BLaER1 treated with 17β-estradiol and CSF1 and Interleukin-3, amounts not matched to agents 10 nM and 100 nM (cell line): ENCODE measurements around the gene FANK1.
"Not testable (repeated sequence)": the region's sequence is repeated elsewhere in the genome, so short reads cannot be mapped to it uniquely, and the experiment has no call there.

Experiments used
- H3K27ac ChIP-seq, 11 experiments: shearing (Covaris generic); formaldehyde crosslinking; 2 replicates each; pipeline ENCODE4 v1.8.1; 2022
- H3K27me3 ChIP-seq, 11 experiments: shearing (Covaris generic); formaldehyde crosslinking; 2 replicates each; pipeline ENCODE4 v1.8.1; 2022
- H3K36me3 ChIP-seq, 11 experiments: shearing (Covaris generic); formaldehyde crosslinking; 2 replicates each; pipeline ENCODE4 v1.8.1; 2022
- H3K4me1 ChIP-seq, 10 experiments: shearing (Covaris generic); formaldehyde crosslinking; 2 replicates each; pipeline ENCODE4 v1.8.1; 2022
- H3K4me2 ChIP-seq, 11 experiments: shearing (Covaris generic); formaldehyde crosslinking; 2 replicates each; pipeline ENCODE4 v1.8.1; 2022
- H3K4me3 ChIP-seq, 10 experiments: shearing (Covaris generic); formaldehyde crosslinking; 2 replicates each; pipeline ENCODE4 v1.8.1; 2022
- H3K9ac ChIP-seq, 11 experiments: shearing (Covaris generic); formaldehyde crosslinking; 2 replicates each; pipeline ENCODE4 v1.8.1; 2022
- H3K9me3 ChIP-seq, 11 experiments: shearing (Covaris generic); formaldehyde crosslinking; replicated peaks in 1 of 11; 2 replicates each; pipeline ENCODE4 v1.8.1; 2022
- H4K20me1 ChIP-seq, 11 experiments: shearing (Covaris generic); formaldehyde crosslinking; 2 replicates each; pipeline ENCODE4 v1.8.1; 2022
- Cebpa-rat ChIP-seq, 11 experiments: shearing (Covaris generic); IDR thresholded peaks; 2 replicates each; pipeline ENCODE4 v1.8.1; 2022

FANK1 gene

GRCh38 chr10:125961743-125962142, 65.4 kb downstream of the FANK1 start:
- no peak overlapping the region for H3K27ac ChIP-seq
- H3K9ac ChIP-seq: no peak overlapping the region
- H4K20me1 ChIP-seq: no peaks in the 10 kb centered on the region
- peaks cover 0 to 9% (median 0%) of the 10 kb centered on the region in 11 experiments; a peak in 4 of 22 replicates for H3K9me3 ChIP-seq
- H3K27me3 ChIP-seq: no peaks in the 10 kb centered on the region
- no peaks in the 10 kb centered on the region for H3K4me1 ChIP-seq
- no peak for TF ChIP-seq Cebpa-rat (IDR thresholded peaks at IDR 0.05)
- H3K36me3 ChIP-seq: no peaks in the 10 kb centered on the region
- H3K4me2 ChIP-seq: no peak overlapping the region
- no peak overlapping the region for H3K4me3 ChIP-seq

GRCh38 chr10:125962200-125962599, 65.8 kb downstream of the FANK1 start:
- Histone ChIP-seq H3K9ac (no peak overlapping the region), H3K9me3 (peaks cover 0 to 5% (median 0%) of the 10 kb centered on the region in 11 experiments; a peak in 1 of 22 replicates), H4K20me1 (no peaks in the 10 kb centered on the region), H3K36me3 (no peaks in the 10 kb centered on the region), H3K4me1 (no peaks in the 10 kb centered on the region), H3K27me3 (no peaks in the 10 kb centered on the region), H3K27ac (no peak overlapping the region), H3K4me2 (no peak overlapping the region), H3K4me3 (no peak overlapping the region)
- no peak for TF ChIP-seq Cebpa-rat (IDR thresholded peaks at IDR 0.05)

- no peak for TF ChIP-seq Cebpa-rat (IDR thresholded peaks at IDR 0.05)
- Histone ChIP-seq H3K27me3 (no peaks in the 10 kb centered on the region), H3K36me3 (no peaks in the 10 kb centered on the region), H3K9me3 (0 out of 22 replicates have a peak, but pooled peaks cover 0 to 4% (median 0%) of the 10 kb centered on the region in 11 experiments), H3K4me2 (no peak overlapping the region), H3K4me1 (no peaks in the 10 kb centered on the region), H3K9ac (no peak overlapping the region), H3K27ac (no peak overlapping the region), H3K4me3 (no peak overlapping the region), H4K20me1 (no peaks in the 10 kb centered on the region)
Observed at GRCh38 chr10:125964558-125964957, 68.2 kb downstream of the FANK1 start.

GRCh38 chr10:125967533-125967932, 71.2 kb downstream of the FANK1 start:
- no peak overlapping the region for H3K4me3 ChIP-seq
- H3K4me1 ChIP-seq: no peaks in the 10 kb centered on the region
- H3K9ac ChIP-seq: no peak overlapping the region
- TF ChIP-seq Cebpa-rat (IDR thresholded peaks at IDR 0.05): no peak
- H3K36me3 ChIP-seq: no peaks in the 10 kb centered on the region
- H3K27ac ChIP-seq: no peak overlapping the region
- no peaks in the 10 kb centered on the region for H3K27me3 ChIP-seq
- peaks cover 12 to 18% (median 15%) of the 10 kb centered on the region in 11 experiments; a peak in 20 of 22 replicates for H3K9me3 ChIP-seq
- H4K20me1 ChIP-seq: no peaks in the 10 kb centered on the region
- H3K4me2 ChIP-seq: no peak overlapping the region

- peaks cover 12 to 18% (median 15%) of the 10 kb centered on the region in 11 experiments; a peak in 20 of 22 replicates for H3K9me3 ChIP-seq
- H4K20me1 ChIP-seq, H3K27me3 ChIP-seq, H3K36me3 ChIP-seq, H3K4me2 ChIP-seq, H3K27ac ChIP-seq, H3K9ac ChIP-seq, H3K4me1 ChIP-seq, H3K4me3 ChIP-seq: not testable (repeated sequence)
Observed at GRCh38 chr10:125970077-125970630, 73.8 kb downstream of the FANK1 start.

GRCh38 chr10:125976960-125977605, 80.7 kb downstream of the FANK1 start:
- H3K4me3 ChIP-seq: no peak overlapping the region
- H3K4me1 ChIP-seq: no peaks in the 10 kb centered on the region; a peak in 1 of 20 replicates
- H3K36me3 ChIP-seq: no peaks in the 10 kb centered on the region
- H4K20me1 ChIP-seq: no peaks in the 10 kb centered on the region
- H3K27ac ChIP-seq: no peak overlapping the region
- TF ChIP-seq Cebpa-rat (IDR thresholded peaks at IDR 0.05): no peak
- H3K4me2 ChIP-seq: no peak overlapping the region
- H3K9me3 ChIP-seq: no peaks in the 10 kb centered on the region
- H3K27me3 ChIP-seq: no peaks in the 10 kb centered on the region
- H3K9ac ChIP-seq: no peak overlapping the region

- H3K4me3 ChIP-seq: no peak overlapping the region
- no peaks in the 10 kb centered on the region for H3K9me3 ChIP-seq
- no peaks in the 10 kb centered on the region for H3K27me3 ChIP-seq
- H3K27ac ChIP-seq: no peak overlapping the region
- TF ChIP-seq Cebpa-rat (IDR thresholded peaks at IDR 0.05): no peak
- H3K4me2 ChIP-seq: no peak overlapping the region
- H4K20me1 ChIP-seq: no peaks in the 10 kb centered on the region; a peak in 1 of 22 replicates
- H3K36me3 ChIP-seq: no peaks in the 10 kb centered on the region
- peaks cover 0 to 4% (median 0%) of the 10 kb centered on the region in 10 experiments; a peak in 1 of 20 replicates for H3K4me1 ChIP-seq
- H3K9ac ChIP-seq: no peak overlapping the region
Observed at GRCh38 chr10:125979976-125980375, 83.6 kb downstream of the FANK1 start.

GRCh38 chr10:125980521-125981035, 84.2 kb downstream of the FANK1 start:
- Histone ChIP-seq H3K36me3 (no peaks in the 10 kb centered on the region), H3K27ac (no peak overlapping the region), H3K4me1 (peaks cover 0 to 7% (median 0%) of the 10 kb centered on the region in 10 experiments; a peak in 6 of 20 replicates), H4K20me1 (no peaks in the 10 kb centered on the region; a peak in 1 of 22 replicates), H3K4me2 (no peak overlapping the region), H3K27me3 (no peaks in the 10 kb centered on the region), H3K4me3 (no peak overlapping the region), H3K9ac (no peak overlapping the region), H3K9me3 (no peaks in the 10 kb centered on the region)
- no peak for TF ChIP-seq Cebpa-rat (IDR thresholded peaks at IDR 0.05)

GRCh38 chr10:125982260-125982948, 86.0 kb downstream of the FANK1 start:
- H4K20me1 ChIP-seq: no peaks in the 10 kb centered on the region; a peak in 1 of 22 replicates
- no peaks in the 10 kb centered on the region for H3K27me3 ChIP-seq
- no peak for TF ChIP-seq Cebpa-rat (IDR thresholded peaks at IDR 0.05)
- H3K4me3 ChIP-seq: no peak overlapping the region
- no peak overlapping the region for H3K9ac ChIP-seq
- no peaks in the 10 kb centered on the region for H3K9me3 ChIP-seq
- H3K27ac ChIP-seq: no peak overlapping the region
- peaks cover 0 to 12% (median 0%) of the 10 kb centered on the region in 10 experiments; a peak in 6 of 20 replicates for H3K4me1 ChIP-seq
- no peak overlapping the region for H3K4me2 ChIP-seq
- no peaks in the 10 kb centered on the region for H3K36me3 ChIP-seq
